NOMO-1 (cell line): Measurements from ENCODE around the gene ZNF418.
"Not testable (repeated sequence)": the region's sequence is repeated elsewhere in the genome, so short reads cannot be mapped to it uniquely, and the experiment has no call there.

ENCODE experiments used
- DNase-seq, 2 experiments: peaks; one replicate each; lab custom pipeline; 2025; ENCODE audit not compliant: unreplicated experiment in 2 of 2; lab: John Stamatoyannopoulos, UW

The ZNF418 gene

DNA sequence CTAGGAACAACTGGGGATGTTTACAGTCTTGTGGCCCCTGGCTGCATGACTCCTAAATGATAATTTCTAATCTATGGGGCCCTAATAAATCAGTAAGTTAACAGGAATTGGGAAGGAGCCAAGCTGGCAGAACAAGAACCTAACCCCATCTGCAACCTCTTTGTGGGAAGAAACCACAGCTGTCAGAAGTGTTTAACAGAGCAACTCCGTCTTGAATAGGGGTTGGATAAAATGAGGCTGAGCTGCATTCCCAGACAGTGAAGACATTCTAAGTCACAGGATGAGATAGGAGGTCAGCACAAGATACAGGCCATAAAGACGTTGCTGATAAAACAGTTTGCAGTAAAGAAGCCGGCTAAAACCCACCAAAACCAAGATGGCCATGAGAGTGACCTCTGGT, 44.5 kb downstream of the ZNF418 start:
- DNase-seq = not testable (repeated sequence)

DNA sequence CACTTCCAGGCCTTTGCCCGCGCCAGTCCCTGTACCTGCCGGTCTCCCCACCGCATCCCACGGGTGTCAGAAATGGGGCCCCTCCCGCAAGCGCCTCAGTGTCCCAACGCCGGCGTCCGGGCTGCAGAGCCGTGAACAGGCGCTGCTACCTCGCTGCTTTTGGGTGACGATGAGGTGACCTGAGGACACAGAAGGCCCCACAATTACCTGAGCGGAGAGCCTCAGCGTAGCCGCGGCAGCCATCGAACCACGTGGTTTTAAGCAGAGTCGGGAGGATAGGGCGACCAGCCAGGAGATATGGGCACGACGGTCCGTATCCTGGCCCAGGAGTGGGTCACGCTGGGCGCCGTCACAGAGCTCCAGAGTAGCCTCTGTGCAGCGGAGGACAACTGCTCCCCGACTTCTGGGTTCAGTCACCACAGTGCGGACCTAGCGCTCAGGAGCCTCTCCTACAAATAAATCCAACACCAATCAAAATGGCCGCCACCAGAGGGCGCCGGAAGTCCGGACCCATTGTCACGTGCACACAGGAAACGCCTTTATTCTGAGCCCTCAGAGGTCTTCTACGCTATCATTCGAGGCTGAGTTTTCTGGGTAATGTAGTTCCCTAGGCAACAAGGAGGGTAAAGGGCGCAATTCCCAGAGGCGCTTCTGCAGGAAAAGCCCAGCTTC, 46.5 kb downstream of the ZNF418 start, which contains the start of gene ZNF814:
ZNF814 (minus strand) TSS at position 478 of the 672 bp plus-strand sequence; CDS start at position 243, 235 bp downstream.
- DNase-seq = no peak

DNA sequence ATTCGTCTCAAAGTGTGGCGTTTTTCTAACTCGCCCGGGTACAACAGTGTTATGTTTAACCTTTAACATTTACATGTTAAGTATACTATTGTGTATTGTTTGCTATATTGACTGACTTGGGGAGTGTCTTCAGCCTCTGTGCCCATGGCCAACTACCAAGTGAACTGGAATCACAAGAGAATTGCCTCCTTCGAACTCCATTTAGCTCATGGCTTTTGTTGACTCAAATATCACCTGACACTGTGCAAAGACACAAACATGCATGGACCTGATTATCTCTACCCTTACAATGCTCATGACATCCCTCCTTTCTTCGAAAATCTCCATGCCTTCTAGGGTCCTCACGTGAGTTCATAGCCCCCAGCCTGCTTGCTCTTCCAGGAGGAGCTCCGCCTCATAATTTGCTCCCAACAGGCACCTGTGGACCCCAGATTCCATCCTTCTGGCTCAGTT, 47.1 kb downstream of the ZNF418 start:
- DNase-seq = no peak

DNA sequence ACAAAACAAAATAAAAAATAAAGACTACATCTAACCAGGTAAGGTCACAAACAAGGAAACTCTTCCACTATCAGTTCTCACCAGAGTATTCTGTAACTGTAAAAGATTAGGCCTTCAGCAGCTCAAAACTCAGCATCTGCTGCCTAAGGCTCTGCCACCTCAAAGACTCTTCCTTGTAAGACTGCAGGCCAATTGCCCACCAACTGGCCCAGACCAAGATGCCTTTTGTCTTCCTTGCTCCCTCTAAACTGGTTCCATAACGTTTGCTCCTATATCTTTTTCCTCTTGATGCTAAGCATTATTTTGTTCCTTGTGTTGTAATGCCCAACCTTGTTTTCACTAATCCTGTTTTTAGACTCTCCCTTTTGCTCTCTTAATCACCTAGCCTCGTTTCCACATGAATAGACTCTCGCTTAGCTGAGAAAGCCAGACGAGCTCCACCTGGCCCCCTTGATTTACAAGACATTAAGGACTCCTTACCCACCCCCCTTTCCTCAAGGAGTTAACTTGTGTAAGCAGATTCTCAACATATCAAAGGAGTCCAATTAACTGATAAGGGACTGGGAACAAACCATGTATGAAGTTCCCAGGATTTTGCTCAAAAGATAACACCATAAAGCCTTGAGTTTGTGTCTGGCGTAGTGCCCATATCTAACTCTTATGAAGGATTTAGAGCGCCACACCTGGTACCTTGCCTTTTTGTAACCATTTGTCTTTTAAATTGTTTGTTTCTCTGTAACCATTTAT, 47.8 kb downstream of the ZNF418 start:
- no peak for DNase-seq

DNA sequence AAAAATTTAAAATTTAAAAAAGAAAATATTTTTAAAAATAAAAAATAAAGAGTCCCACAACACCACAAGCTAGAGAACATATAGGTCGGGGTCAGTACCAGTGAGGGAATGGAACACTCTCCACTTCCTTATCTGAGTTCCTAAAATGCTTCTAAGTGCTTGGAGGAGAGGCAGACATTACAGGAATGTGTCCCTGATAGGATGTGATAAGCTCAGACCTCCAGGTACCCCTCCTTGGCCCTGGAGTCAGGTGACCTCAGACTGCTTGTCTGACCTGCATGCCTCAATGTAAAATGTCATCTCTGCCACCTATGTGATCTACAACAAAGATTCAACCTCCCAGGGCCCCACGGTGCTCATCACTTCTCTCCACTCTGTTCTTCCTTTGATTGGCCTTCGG, 49.2 kb downstream of the ZNF418 start:
- DNase-seq = no peak

DNA sequence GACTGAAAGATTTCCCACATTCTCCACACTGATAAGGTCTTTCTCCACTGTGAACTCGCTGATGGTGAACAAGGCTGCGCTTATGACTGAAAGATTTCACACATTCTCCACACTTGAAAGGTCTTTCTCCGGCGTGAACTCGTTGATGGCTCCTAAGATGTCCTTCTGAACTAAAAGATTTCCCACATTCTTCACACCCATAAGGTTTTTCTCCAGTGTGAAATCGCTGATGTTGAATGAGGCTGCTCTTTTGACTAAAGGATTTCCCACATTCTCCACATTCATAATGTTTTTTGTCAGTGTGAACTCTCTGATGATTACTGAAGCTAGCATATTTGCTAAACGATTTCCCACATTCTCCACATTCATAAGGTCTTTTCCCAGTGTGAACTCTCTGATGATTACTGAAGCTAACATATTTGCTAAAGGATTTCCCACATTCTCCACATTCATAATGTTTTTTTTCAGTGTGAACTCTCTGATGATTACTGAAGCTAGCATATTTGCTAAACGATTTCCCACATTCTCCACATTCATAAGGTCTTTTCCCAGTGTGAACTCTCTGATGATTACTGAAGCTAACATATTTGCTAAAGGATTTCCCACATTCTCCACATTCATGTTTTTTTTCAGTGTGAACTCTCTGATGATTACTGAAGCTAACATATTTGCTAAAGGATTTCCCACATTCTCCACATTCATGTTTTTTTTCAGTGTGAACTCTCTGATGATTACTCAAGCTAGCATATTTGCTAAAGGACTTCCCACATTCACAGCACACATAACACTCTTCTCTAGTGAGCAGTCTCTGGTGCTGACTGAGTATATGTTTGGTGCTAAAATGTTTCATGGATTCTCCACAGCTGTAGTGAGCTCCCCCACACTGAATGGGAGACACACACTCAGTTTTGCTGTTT, 61.1 kb downstream of the ZNF418 start:
- DNase-seq = not testable (repeated sequence)

DNA sequence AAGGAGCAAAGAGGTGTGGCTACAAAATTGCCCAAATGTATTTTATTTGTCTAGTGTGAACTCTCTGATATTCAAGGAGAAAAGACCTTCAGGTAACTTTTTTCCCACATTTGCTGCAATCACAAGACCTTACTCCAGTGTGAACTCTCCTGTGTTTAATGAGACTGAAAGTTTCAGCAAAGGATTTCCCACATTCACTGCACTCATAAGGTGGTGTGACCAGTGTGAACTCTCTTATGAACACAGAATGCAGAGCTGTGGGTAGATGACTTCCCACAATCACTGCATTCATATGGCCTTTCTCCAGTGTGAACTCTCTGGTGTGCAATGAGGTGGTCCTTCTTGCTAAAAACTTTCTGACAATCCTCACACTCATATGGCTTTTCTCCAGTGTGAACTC, 62.8 kb downstream of the ZNF418 start:
- DNase-seq = no peak
